ENCODE results near the gene MRM2. TPM values are rescaled to one million over a fixed set of nuclear protein-coding genes. Genes with fewer than 3 reads are reported as not detected.

MRM2 gene
- total and polyA plus RNA-seq, 10 donors: 19.0 to 35.8 (median 23.7) TPM

GRCh38 chr7:2281541-2281940 is 39.5 kb upstream of the MRM2 start:
- Histone ChIP-seq H3K9me3 (no peaks in the 10 kb centered on the region), H3K36me3 (peaks cover 0 to 28% (median 11%) of the 10 kb centered on the region in 6 donors), H3K4me3 (no peak overlapping the region), H3K27ac (peak overlapping the region in 7 of 8 donors; percentile 38 to 73 (median 63)), H3K27me3 (replicated peaks in 1 of 7) (no peaks in the 10 kb centered on the region), H3K4me1 (peaks cover 0 to 69% (median 41%) of the 10 kb centered on the region in 6 donors)
- 51 to 78% (median 60%) methylated on average over 9 of the region's 9 CpGs for WGBS, 5 donors
- intact Hi-C loops (cut with DNase I; ENCODE audit: low total_unique reads): no loop called here
- peak in 2 of 3 donors; percentile 12 to 33 for TF ChIP-seq POLR2AphosphoS5 (IDR thresholded peaks at IDR 0.05)
- TF ChIP-seq, protein P1, sequence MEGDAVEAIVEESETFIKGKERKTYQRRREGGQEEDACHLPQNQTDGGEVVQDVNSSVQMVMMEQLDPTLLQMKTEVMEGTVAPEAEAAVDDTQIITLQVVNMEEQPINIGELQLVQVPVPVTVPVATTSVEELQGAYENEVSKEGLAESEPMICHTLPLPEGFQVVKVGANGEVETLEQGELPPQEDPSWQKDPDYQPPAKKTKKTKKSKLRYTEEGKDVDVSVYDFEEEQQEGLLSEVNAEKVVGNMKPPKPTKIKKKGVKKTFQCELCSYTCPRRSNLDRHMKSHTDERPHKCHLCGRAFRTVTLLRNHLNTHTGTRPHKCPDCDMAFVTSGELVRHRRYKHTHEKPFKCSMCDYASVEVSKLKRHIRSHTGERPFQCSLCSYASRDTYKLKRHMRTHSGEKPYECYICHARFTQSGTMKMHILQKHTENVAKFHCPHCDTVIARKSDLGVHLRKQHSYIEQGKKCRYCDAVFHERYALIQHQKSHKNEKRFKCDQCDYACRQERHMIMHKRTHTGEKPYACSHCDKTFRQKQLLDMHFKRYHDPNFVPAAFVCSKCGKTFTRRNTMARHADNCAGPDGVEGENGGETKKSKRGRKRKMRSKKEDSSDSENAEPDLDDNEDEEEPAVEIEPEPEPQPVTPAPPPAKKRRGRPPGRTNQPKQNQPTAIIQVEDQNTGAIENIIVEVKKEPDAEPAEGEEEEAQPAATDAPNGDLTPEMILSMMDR (IDR thresholded peaks at IDR 0.05 in 8 of 11, conservative IDR thresholded peaks at IDR 0.05 in 3 of 11): no peak
- DNase-seq: no peak

- no peaks in the 10 kb centered on the region for H3K27me3 ChIP-seq (replicated peaks in 1 of 7)
- H3K4me3 ChIP-seq: no peak overlapping the region
- H3K36me3 ChIP-seq: peaks cover 0 to 39% (median 14%) of the 10 kb centered on the region in 6 donors
- H3K9me3 ChIP-seq: no peaks in the 10 kb centered on the region
- 49 to 57% (median 54%) methylated on average over 2 of the region's 2 CpGs for WGBS, 5 donors
- DNase-seq: no peak
- TF ChIP-seq POLR2A (IDR thresholded peaks at IDR 0.05) (no peak), POLR2AphosphoS5 (IDR thresholded peaks at IDR 0.05) (no peak)
- TF ChIP-seq, protein P1 (IDR thresholded peaks at IDR 0.05 in 8 of 11, conservative IDR thresholded peaks at IDR 0.05 in 3 of 11): no peak
- H3K4me1 ChIP-seq: peaks cover 0 to 62% (median 38%) of the 10 kb centered on the region in 6 donors
- intact Hi-C loops (cut with DNase I; ENCODE audit: low total_unique reads): no loop called here
- H3K27ac ChIP-seq: peak overlapping the region in 1 of 8 donors; percentile 35
Measured at GRCh38 chr7:2280424-2280823, 38.4 kb upstream of the MRM2 start.

GRCh38 chr7:2279896-2280295 is 37.9 kb upstream of the MRM2 start:
- no peak for DNase-seq
- WGBS, 5 donors: 47 to 59% (median 56%) methylated on average over 4 of the region's 4 CpGs
- no peaks in the 10 kb centered on the region for H3K9me3 ChIP-seq
- H3K27ac ChIP-seq: peak overlapping the region in 1 of 8 donors; percentile 35
- intact Hi-C loops (cut with DNase I; ENCODE audit: low total_unique reads): no loop called here
- H3K27me3 ChIP-seq (replicated peaks in 1 of 7): no peaks in the 10 kb centered on the region
- H3K4me3 ChIP-seq: no peak overlapping the region
- peaks cover 0 to 56% (median 37%) of the 10 kb centered on the region in 6 donors for H3K4me1 ChIP-seq
- TF ChIP-seq, protein P1 (IDR thresholded peaks at IDR 0.05 in 8 of 11, conservative IDR thresholded peaks at IDR 0.05 in 3 of 11): no peak
- TF ChIP-seq POLR2A (IDR thresholded peaks at IDR 0.05) (no peak), POLR2AphosphoS5 (IDR thresholded peaks at IDR 0.05) (no peak)
- peaks cover 0 to 44% (median 18%) of the 10 kb centered on the region in 6 donors for H3K36me3 ChIP-seq

DNA sequence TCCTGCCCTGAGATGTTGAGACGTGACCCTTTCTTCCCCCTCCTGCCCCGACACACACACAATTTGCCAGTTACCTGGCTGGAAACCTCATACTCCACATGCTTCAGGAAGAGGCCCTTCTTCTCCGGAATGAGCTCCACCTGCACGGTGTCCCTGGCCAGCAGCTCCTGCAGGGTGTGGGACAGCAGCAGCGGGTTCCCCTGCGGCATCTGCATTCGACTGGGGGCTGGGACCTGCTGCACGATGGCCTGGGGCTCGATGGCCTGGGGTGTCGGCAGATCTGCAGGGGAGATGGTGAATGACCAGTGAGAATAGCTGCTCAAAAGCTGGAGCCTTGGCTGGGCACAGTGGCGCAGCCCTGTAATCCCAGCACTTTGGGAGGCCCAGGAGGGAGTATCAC is 36.0 kb upstream of the MRM2 start:
- H3K27me3 ChIP-seq (replicated peaks in 1 of 7): no peaks in the 10 kb centered on the region
- intact Hi-C loops (cut with DNase I; ENCODE audit: low total_unique reads): no loop called here
- 84 to 95% (median 91%) methylated on average over 11 of the region's 11 CpGs for WGBS, 5 donors

More for the DNA sequence above, 36.0 kb upstream of the MRM2 start:
- Histone ChIP-seq H3K4me1 (peaks cover 0 to 38% (median 33%) of the 10 kb centered on the region in 6 donors), H3K4me3 (no peak overlapping the region), H3K9me3 (no peaks in the 10 kb centered on the region), H3K27ac (no peak overlapping the region), H3K36me3 (peaks cover 0 to 57% (median 36%) of the 10 kb centered on the region in 6 donors)
- no peak for DNase-seq
- TF ChIP-seq, protein P1 (IDR thresholded peaks at IDR 0.05 in 8 of 11, conservative IDR thresholded peaks at IDR 0.05 in 3 of 11): no peak
- TF ChIP-seq POLR2AphosphoS5 (IDR thresholded peaks at IDR 0.05) (peak in 2 of 3 donors; percentile 14 to 27), POLR2A (IDR thresholded peaks at IDR 0.05) (no peak)

Data from spleen (tissue), 11 donors.